ENCODE data around the gene POTEM.
"Not testable (repeated sequence)": the region's sequence is repeated elsewhere in the genome, so short reads cannot be mapped to it uniquely, and the experiment has no call there.

The POTEM gene

DNA sequence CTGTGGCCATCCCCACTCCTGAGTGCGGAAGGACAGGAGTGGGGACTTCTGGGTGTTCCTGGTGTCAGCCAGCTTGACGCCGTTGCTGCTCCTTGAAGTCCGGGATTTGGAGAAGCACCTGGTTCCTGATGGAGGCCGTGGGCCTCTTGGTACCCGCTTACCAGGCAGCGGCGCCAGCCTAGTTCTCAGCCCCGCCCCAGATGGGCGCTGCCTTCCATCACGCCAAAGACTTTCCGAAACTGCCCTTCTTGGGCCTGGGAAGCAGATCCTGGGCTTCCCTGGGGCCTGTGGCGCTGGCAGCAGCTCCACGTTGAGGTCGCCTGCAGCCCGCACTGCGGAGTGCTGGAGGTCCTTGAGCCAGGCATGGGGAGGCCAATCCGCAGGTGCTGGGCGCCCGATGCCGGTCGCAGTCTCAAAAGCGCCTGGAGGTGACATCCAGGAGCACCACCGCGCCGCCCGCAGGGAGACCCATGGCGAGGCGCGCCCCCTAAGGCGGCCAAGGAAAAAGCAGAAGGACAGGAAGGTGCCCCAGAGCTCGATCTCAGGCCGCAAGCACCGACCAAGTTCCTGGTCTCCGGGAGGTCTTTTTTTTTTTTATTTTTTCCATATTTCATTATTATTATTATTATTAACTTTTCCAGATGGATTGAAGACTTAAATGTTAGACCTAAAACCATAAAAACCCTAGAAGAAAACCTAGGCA, 59.6 kb downstream of the POTEM start:
- DNase-seq (ENCODE audit: low read depth); H3K4me3 ChIP-seq (ENCODE audit: control insufficient read depth, low read depth, low read length): not testable (repeated sequence)

DNA sequence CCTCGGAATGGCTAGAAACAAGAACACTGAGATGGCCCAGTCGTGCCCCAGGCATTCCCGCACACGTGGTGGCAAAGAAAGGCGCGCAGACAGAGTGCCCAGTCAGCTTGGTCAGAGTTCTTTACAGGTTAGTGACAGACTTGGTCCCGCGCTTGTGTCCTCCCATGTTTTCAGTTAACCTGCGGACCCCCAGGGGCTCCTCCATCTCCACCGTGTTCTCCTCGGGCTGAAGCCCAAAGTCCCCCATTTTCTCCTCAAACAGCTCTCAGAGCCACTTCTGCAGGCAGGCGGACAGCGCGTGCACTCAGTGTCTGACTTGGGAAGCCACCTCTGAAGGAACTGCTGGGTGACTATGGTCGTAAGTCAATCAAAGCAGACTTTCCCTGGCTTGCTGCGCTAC, 60.7 kb downstream of the POTEM start:
- not testable (repeated sequence) for DNase-seq (ENCODE audit: low read depth); H3K4me3 ChIP-seq (ENCODE audit: control insufficient read depth, low read depth, low read length)

DNA sequence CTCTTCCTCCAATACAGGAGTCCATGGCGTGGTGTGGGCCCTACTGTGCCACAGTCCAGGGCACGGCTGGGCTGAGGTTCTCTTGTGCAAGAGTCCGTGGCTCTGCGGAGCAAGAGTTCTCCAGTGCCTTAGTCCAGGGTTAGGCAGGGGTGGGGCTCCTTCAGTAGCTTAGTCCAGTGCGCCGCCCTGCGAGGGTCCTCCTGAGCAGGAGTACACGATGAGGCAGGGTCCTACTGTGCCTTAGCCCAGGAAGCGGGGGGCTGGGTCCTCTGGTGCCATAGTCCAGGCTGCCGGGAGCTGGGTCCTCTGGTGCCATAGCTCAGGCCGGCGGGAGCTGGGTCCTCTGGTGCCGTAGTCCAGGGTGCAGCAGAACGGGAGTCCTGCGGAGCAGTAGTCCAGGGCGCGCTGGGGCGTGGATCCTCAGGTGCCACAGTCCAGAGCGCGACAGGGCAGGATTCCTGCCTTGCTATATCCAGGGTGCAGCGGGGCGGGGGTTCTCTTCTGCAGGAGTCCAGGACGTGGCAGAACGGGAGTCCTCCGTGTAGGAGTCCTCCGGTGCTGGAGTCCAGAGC, 69.7 kb downstream of the POTEM start:
- not testable (repeated sequence) for H3K4me3 ChIP-seq (ENCODE audit: control insufficient read depth, low read depth, low read length); DNase-seq (ENCODE audit: low read depth)

GRCh38 chr14:19038060-19038664, 70.9 kb downstream of the POTEM start:
- DNase-seq (ENCODE audit: low read depth); H3K4me3 ChIP-seq (ENCODE audit: control insufficient read depth, low read depth, low read length): not testable (repeated sequence)

DNA sequence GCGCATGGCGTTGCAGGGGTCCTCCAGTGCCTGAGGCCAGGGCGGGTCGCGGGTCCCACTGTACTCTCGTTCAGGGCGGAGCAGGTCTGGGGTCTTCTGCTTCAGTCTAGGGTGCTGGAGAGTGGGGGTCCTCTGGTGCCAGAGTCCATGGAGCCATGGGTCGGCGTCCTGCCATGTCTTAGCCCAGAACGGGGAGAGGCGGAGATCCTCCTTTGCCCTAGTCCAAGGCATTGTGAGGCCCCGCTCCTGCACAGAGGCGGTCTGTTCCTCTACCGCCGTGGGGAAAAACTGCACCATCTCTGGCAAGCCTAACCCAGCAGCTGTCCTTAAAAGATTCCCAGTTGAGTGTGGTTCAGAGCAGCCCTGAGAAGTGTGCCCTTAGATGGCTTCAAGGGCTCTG, 71.6 kb downstream of the POTEM start:
- not testable (repeated sequence) for DNase-seq (ENCODE audit: low read depth); H3K4me3 ChIP-seq (ENCODE audit: control insufficient read depth, low read depth, low read length)

DNA sequence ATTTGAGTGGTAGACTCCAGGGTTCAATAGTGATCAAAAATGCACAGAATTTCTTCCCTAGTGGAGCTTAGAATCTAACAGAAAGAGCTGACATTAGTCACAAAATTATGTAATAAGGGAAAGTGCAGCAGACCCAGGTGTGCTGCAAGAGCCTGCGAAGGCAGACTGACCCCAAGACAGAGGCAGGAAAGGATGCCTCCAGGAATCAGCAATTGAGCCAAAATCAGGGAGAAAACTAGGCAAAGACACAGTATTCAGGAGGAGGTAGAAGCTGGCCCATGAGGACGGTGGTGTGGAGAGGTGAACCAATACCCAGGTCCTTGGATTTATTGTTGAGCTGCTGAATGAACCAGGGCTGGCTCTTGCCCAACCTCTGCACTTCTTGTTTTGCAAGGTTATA, 76.2 kb downstream of the POTEM start:
- not testable (repeated sequence) for H3K4me3 ChIP-seq (ENCODE audit: control insufficient read depth, low read depth, low read length); DNase-seq (ENCODE audit: low read depth)
